Activated naive CD4-positive, alpha-beta T cell treated with anti-CD3 and anti-CD28 coated beads, Interleukin-2, amount 10 ng/mL, durations not matched to agents 7 days and 5 days (primary cell): ENCODE results near the gene MICOS13.

Experiments used
- CTCF ChIA-PET: fragments of 350-600 bp; sonication (Branson Sonifier 250); formaldehyde crosslinking; loops from one replicate; lab custom pipeline; 2021; ENCODE audit warnings: antibody characterized with exemption; lab: Charles Lee
- DNase-seq: peaks from one replicate; pipeline ENCODE4 v3.0.0-alpha.2; 2020
- H3K27ac Mint-ChIP-seq: one replicate; pipeline ENCODE4 v1.8.0; 2021; ENCODE audit warnings: mild to moderate bottlenecking, moderate library complexity, mixed read lengths
- H3K27me3 Mint-ChIP-seq: one replicate; pipeline ENCODE4 v1.8.0; 2021; ENCODE audit warnings: mild to moderate bottlenecking, mixed read lengths
- H3K36me3 Mint-ChIP-seq: one replicate; pipeline ENCODE4 v1.8.0; 2021; ENCODE audit warnings: mixed read lengths
- H3K4me1 Mint-ChIP-seq: one replicate; pipeline ENCODE4 v1.8.0; 2021; ENCODE audit warnings: mixed read lengths
- H3K4me3 Mint-ChIP-seq: one replicate; pipeline ENCODE4 v1.8.0; 2021; ENCODE audit warnings: mild to moderate bottlenecking, moderate library complexity, mixed read lengths
- H3K9me3 Mint-ChIP-seq: one replicate; pipeline ENCODE4 v1.8.0; 2021; ENCODE audit warnings: mixed read lengths

The MICOS13 gene

DNA sequence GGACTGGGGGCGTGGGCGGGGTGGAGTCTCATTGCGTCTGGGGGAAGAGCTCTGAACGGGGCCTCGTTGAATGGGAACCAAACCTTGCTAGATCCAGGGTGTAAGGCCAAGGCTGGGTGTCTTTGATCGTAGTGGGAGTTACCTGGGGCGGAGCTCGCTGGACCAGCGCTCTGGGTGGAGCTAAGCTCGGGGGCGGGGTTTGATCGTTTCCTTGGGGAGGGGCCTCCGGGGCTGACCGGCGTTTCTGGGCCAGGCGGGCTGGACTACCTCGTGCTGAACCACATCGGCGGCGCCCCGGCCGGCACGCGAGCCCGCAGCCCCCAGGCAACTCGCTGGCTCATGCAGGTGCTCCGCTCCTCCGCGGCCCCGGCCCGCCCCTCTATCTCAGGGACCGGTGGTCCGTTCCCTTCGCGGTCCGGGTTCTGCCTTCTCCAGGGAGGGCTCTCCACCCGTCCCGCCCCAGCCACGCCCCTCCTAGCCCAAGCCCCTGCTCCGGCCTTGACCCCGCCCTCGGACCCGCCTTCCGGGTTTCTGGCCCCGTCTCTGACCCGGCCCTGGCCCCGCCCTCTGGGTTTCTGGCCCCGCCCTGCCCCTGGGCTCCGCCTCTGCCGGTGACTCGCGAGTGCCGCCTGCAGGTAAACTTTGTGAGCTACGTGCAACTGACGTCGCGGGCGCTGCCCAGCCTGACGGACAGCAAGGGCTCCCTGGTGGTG is 6.5 kb upstream of the MICOS13 start:
- Mint-ChIP-seq H3K27ac (peak overlapping the region; percentile 87), H3K4me1 (peaks cover 35% of the 10 kb centered on the region), H3K9me3 (no peaks in the 10 kb centered on the region), H3K4me3 (peak overlapping the region; percentile 79), H3K27me3 (peaks cover 27% of the 10 kb centered on the region), H3K36me3 (peaks cover 11% of the 10 kb centered on the region)
- CTCF ChIA-PET = interaction anchor here (1.0 to 1.5 kb wide), 6 partner anchors 27 to 196 kb away, joined by 3 to 4 read pairs (median 4); partner anchors contain the start of gene NRTN
- DNase-seq = peak; percentile 99

DNA sequence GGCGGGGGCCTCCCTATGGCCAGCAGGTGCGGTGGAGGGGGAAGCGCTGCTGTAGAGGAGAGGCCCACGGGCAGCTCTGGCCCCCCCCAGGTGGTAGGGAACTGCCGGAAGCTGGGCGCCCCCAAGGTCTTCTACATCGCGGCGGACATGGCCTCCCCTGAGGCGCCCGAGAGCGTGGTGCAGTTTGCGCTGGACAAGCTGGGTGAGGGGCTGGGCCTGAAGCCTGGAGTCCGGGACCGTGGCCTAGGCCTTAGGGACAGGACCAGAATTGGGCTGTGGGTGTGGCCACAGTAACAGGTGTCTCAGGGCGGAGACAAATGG is 6.0 kb upstream of the MICOS13 start:
- peak overlapping the region; percentile 87 for H3K27ac Mint-ChIP-seq
- peaks cover 40% of the 10 kb centered on the region for H3K4me1 Mint-ChIP-seq
- H3K4me3 Mint-ChIP-seq = peak overlapping the region; percentile 79
- H3K36me3 Mint-ChIP-seq = peaks cover 11% of the 10 kb centered on the region
- no peaks in the 10 kb centered on the region for H3K9me3 Mint-ChIP-seq
- CTCF ChIA-PET = interaction anchor here (1.0 to 1.4 kb wide), 2 partner anchors 118 to 196 kb away, joined by 3 to 4 read pairs; partner anchors contain the start of gene NRTN
- H3K27me3 Mint-ChIP-seq = peaks cover 29% of the 10 kb centered on the region
- DNase-seq = no peak

DNA sequence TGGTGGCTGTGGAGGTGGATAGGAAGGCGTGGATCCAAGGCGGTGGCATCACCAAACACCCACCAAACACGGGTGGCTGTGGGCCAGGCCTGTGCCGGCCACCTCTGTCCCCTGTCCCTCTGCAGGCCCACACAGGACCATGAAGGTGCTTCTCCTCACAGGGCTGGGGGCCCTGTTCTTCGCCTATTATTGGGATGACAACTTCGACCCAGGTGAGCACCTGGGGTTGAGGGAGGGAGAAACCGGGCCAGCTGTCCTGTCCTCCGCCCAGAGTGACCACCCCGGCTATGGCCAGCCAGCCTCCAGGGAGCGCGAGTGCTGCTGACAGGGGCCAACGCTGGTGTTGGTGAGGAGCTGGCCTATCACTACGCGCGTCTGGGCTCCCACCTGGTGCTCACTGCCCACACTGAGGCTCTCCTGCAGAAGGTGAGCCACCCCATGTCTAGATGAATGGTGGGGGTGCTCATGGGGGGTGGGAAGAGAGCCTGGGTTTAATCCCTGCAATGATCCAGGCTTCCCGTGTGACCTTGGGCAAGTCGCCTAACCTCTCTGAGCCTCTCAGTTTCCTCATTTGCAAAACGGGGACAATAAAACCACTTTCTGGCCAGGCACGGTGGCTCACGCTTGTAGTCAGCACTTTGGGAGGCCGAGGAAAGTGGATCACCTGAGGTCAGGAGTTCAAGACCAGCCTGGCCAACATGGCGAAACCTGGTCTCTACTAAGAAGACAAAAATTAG is 4.5 kb upstream of the MICOS13 start:
- CTCF ChIA-PET = no interaction called here
- no peak for DNase-seq
- H3K27ac Mint-ChIP-seq = no peak overlapping the region
- peaks cover under 1% of the 10 kb centered on the region for H3K36me3 Mint-ChIP-seq
- no peak overlapping the region for H3K4me3 Mint-ChIP-seq
- no peaks in the 10 kb centered on the region for H3K9me3 Mint-ChIP-seq
- H3K27me3 Mint-ChIP-seq = peaks cover 28% of the 10 kb centered on the region
- peaks cover 37% of the 10 kb centered on the region for H3K4me1 Mint-ChIP-seq

DNA sequence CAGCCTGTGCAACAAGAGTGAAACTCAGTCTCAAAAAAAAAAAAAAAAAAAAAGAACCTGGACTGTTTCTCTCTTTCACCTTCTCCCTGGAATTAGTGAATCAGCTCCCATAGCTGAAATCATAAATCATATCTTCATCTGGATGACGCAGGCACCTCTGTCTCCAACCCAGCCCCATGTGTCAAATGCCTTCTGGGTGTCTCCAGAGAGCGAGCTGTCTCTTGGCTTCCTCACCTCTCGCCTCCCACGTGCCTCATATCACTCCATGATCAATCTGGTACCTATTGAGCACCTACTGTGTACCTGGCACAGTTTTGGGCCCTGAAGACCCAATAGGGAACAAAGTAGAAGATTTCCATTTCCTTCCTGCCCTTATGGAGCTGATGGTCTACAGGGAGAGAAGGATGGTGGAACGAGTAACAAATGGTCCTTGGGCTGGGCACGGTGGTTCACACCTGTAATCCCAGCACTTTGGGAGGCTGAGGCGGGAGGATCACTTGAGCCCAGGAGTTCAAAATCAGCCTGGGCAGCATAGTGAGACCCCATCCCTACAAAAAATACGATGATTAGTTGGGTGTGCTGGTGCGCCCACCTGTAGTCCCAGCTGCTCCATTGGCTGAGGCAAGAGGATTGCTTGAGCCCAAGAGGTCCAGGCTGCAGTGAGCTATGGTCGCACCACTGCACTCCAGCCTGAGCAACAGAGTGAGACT is 3.0 kb upstream of the MICOS13 start:
- CTCF ChIA-PET = interaction anchor here (0.6 to 1.0 kb wide), 2 partner anchors 37 to 954 kb away, joined by 3 read pairs; partner anchors contain the start of genes CATSPERD and LONP1
- Mint-ChIP-seq H3K4me1 (peaks cover 38% of the 10 kb centered on the region), H3K9me3 (no peaks in the 10 kb centered on the region), H3K27ac (peak overlapping the region; percentile 52), H3K27me3 (peaks cover 28% of the 10 kb centered on the region), H3K36me3 (no peaks in the 10 kb centered on the region), H3K4me3 (peak overlapping the region; percentile 29)
- no peak for DNase-seq

DNA sequence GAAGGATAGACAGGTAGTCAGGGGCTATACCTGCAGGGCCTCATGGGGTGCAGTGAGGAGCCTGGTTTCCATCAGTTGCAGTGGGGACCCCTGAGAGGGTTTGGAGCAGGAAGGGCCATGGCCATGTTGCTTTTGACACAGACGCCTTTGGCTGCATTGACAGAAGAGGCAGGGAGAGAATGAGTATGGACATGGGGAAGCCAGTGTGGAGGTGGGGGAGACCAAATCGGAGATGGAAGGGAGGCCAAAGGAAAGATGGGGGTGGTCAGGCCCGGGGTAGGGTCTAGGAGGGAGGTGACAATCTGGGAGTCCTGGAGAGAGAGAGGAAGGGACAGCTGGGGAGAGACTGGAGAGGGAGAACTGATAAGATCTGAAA is 1.8 kb upstream of the MICOS13 start:
- CTCF ChIA-PET = interaction anchor here (1.0 kb wide), 1 partner anchor 38 kb away, joined by 3 read pairs; the partner anchor contains the start of genes CATSPERD and LONP1
- no peak for DNase-seq
- H3K36me3 Mint-ChIP-seq = no peaks in the 10 kb centered on the region

DNA sequence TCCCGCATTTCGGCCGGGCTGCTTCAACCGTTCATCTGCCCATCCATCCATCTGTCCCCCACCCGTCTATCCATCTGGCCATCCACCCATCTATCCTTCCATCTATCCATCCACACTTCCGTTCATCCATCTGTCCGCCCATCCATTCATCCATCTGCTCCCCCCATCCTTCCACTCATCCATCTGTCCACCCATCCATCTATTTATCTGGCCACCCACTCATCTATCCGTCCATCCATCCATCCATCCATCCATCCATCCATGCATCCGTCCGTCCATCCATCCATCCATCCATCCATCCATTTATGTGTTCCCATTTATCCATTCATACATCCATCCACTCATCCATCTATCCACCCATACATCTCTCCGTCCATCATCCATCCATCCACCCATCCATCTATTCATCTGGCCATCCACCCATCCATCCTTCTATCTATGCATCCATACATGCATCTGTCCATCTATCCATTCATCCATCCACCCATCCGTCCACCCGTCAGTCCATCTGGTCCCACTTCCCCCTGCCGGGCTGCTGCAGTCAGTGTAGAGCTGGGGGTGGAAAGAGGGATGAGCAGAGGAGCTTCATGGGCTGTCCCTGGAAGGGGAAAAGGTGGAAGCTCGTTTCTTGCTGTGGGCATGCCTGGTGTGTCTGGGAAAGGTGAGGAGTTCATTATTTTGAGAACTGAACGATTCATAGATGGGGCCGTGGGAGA is 1.2 kb upstream of the MICOS13 start:
- no peak for DNase-seq
- H3K27me3 Mint-ChIP-seq = peaks cover 26% of the 10 kb centered on the region
- H3K4me1 Mint-ChIP-seq = peaks cover 34% of the 10 kb centered on the region
- no peaks in the 10 kb centered on the region for H3K36me3 Mint-ChIP-seq
- H3K9me3 Mint-ChIP-seq = no peaks in the 10 kb centered on the region
- peak overlapping the region; percentile 64 for H3K4me3 Mint-ChIP-seq
- CTCF ChIA-PET = no interaction called here
- H3K27ac Mint-ChIP-seq = no peak overlapping the region

More for the DNA sequence above, 1.8 kb upstream of the MICOS13 start:
- H3K27ac Mint-ChIP-seq = no peak overlapping the region
- H3K4me3 Mint-ChIP-seq = peak overlapping the region; percentile 64
- H3K27me3 Mint-ChIP-seq = peaks cover 28% of the 10 kb centered on the region
- H3K4me1 Mint-ChIP-seq = peaks cover 35% of the 10 kb centered on the region
- no peaks in the 10 kb centered on the region for H3K9me3 Mint-ChIP-seq

DNA sequence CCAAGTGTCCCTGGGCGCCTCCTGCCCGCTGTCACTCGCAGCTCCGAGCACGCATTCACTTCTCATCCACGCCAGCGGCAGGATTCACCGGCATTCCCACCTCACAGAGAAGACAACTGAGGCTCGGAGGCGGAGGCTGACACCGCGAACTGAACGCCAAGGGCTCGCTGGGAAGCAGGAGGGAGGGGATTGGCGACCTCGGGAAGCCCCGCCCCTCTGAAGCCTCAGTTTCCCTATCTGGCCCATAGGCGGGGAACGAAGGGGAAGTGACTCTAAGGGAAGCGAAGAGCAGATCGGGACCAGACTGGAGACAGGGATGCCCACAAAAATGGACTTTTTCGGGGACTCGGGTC is 256 bp downstream of the MICOS13 start:
- Mint-ChIP-seq H3K36me3 (peaks cover 3% of the 10 kb centered on the region), H3K27me3 (peaks cover 24% of the 10 kb centered on the region), H3K4me1 (peaks cover 25% of the 10 kb centered on the region), H3K27ac (peak overlapping the region; percentile 95), H3K4me3 (peak overlapping the region; percentile 97), H3K9me3 (no peaks in the 10 kb centered on the region)
- DNase-seq = no peak
- CTCF ChIA-PET = interaction anchor here (0.9 kb wide), 1 partner anchor 9 kb away, joined by 3 read pairs; no protein-coding TSS in a partner anchor

DNA sequence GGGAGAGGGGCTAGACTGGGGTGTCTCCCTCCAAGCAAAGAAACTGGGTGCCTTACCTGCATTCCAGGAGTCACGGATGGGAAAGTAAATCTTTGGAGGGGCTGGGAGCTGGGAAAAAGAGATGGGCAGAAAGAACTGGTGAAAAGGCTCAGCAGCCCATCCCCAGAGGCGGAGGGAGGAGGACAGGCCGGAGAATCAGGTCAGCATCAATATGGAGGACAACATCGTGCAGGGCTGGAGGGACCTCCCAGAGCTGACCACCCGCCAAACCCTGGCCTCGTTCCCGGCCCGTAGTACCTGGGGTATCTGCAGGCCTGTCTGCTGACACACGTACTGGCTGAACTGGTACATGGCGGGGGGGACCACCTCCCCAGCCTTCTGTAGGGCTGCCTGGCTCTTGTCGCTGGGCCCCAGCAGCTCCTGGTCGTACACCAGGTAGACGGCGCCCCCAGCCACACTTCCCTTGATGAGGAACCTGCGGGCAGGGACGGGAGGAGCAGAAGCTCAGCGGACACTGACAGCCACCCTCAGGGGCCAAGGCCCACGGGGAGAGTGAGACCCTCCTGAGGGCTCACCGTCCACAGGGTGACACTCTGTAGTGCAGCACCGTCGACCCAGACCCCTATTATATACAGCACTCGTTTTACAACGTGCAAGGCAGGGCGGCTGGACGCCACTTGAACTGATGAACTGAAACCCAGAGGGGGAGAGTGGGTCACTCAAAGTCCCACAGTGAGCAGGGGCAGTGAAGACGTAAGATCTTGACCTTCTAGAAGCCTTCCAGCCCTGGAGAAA is 830 bp downstream of the MICOS13 start:
- peak overlapping the region; percentile 95 for H3K27ac Mint-ChIP-seq
- CTCF ChIA-PET = interaction anchor here (0.9 kb wide), 1 partner anchor 9 kb away, joined by 3 read pairs; no protein-coding TSS in a partner anchor
- DNase-seq = no peak
- peaks cover 3% of the 10 kb centered on the region for H3K36me3 Mint-ChIP-seq
- H3K9me3 Mint-ChIP-seq = no peaks in the 10 kb centered on the region
- H3K4me1 Mint-ChIP-seq = peaks cover 25% of the 10 kb centered on the region
- peak overlapping the region; percentile 97 for H3K4me3 Mint-ChIP-seq
- peaks cover 24% of the 10 kb centered on the region for H3K27me3 Mint-ChIP-seq

DNA sequence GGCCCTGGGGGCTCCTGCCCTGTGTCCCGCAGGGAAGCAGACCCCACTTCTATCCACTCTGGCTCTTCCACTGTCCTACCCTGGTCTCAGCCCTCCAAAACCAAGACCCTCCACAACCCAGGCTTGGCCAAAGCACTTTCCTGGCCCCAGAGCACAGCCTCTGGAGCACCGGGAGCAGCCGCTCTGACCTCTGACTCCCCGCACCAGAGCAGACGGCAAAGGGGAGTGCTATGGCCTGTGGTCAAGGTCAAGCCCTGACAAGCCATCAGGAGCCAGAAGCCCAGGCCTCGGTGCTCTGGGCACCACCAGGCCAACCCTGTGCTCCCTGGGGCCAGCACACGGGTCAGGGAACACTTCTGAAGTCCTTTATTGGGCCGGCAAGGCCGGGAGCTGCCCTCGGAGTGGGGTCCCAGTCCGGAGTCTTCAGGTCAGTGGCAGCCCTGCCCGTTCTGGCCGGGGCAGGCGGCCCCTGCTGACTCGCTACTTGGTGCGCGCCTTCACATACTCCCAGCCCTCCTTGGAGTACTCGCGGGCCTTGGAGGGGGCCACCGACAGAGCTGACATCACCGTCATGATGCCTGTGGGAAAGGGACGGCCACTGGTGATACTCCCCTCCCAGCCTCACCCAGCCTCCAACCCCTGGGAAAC is 2.1 kb downstream of the MICOS13 start:
- H3K4me3 Mint-ChIP-seq = no peak overlapping the region
- no peak for DNase-seq
- no peak overlapping the region for H3K27ac Mint-ChIP-seq
- peaks cover 22% of the 10 kb centered on the region for H3K27me3 Mint-ChIP-seq
- H3K36me3 Mint-ChIP-seq = peaks cover 7% of the 10 kb centered on the region
- CTCF ChIA-PET = interaction anchor here (1.5 kb wide), 1 partner anchor 12 kb away, joined by 4 read pairs; the partner anchor contains the start of gene RPL36
- peaks cover 25% of the 10 kb centered on the region for H3K4me1 Mint-ChIP-seq
- no peaks in the 10 kb centered on the region for H3K9me3 Mint-ChIP-seq

DNA sequence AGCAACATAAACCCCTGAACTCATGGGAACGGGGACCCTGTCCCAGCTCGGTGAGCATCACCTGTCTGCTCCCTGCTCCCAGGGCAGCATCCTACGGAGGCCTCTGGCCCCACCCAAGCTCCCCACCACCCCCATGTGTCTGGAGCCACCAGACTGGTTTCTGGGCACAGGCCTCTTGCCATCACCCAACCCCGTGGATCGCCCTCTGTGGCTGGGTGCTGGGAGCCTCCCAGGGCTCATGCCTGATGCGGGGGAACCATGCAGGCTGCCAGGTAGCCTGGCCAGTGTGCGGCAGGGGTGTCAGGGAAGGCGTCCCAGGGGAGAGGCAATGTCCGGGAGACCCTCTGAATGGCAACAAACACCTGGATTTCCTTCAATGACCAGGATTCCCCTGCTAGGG is 2.7 kb downstream of the MICOS13 start:
- DNase-seq = no peak
- Mint-ChIP-seq H3K27ac (no peak overlapping the region), H3K27me3 (peaks cover 17% of the 10 kb centered on the region), H3K9me3 (no peaks in the 10 kb centered on the region), H3K4me1 (peaks cover 25% of the 10 kb centered on the region), H3K4me3 (peak overlapping the region; percentile 21), H3K36me3 (peaks cover 13% of the 10 kb centered on the region)
- CTCF ChIA-PET = interaction anchor here (1.5 kb wide), 1 partner anchor 12 kb away, joined by 4 read pairs; the partner anchor contains the start of gene RPL36

DNA sequence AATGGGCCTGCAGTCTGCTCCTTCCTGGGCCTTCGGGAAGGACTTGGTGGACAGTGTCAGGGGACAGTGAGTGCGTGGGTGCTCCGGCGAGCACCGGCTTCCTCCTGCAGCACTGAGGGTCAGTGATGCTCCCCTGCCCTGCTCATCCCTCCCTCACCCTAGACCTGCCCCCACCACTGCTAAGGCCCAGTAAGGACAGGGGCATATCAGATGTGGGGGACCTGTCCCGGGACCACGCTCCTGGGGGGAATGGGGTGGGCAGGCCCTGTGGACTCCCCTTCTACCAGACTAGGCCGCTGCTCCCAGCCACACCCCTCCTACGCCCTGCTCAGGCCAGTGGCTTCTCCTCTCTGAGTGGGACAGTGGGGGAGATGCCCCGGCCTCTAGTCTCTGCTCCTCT is 3.2 kb downstream of the MICOS13 start:
- CTCF ChIA-PET = interaction anchor here (1.5 kb wide), 1 partner anchor 13 kb away, joined by 4 read pairs; the partner anchor contains the start of gene RPL36
- peak overlapping the region; percentile 45 for H3K27ac Mint-ChIP-seq
- peaks cover 22% of the 10 kb centered on the region for H3K4me1 Mint-ChIP-seq
- no peaks in the 10 kb centered on the region for H3K9me3 Mint-ChIP-seq
- no peak for DNase-seq
- peaks cover 13% of the 10 kb centered on the region for H3K36me3 Mint-ChIP-seq
- peaks cover 13% of the 10 kb centered on the region for H3K27me3 Mint-ChIP-seq
- no peak overlapping the region for H3K4me3 Mint-ChIP-seq

DNA sequence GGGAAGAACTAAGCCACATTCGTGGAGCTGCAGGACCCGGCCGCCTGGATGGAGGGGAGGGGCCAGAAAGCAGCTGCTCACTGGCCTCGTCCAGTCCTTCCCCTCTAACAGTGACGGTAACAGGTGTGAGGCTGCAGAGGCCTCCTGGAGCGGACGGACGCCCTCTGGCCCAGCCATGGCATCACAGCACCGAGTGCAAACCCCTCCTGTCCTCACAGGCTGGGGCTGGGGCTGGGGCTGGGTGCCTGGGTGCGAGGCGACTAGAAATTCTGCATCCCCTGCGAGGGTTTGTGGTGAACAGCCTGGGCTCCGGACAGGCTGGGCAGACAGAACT is 3.6 kb downstream of the MICOS13 start:
- peak overlapping the region; percentile 45 for H3K27ac Mint-ChIP-seq
- no peaks in the 10 kb centered on the region for H3K9me3 Mint-ChIP-seq
- H3K27me3 Mint-ChIP-seq = peaks cover 9% of the 10 kb centered on the region
- peaks cover 19% of the 10 kb centered on the region for H3K4me1 Mint-ChIP-seq
- H3K36me3 Mint-ChIP-seq = peaks cover 16% of the 10 kb centered on the region
- CTCF ChIA-PET = no interaction called here
- no peak overlapping the region for H3K4me3 Mint-ChIP-seq
- DNase-seq = no peak
